ENCODE data around the gene CPB2.

The CPB2 gene

DNA sequence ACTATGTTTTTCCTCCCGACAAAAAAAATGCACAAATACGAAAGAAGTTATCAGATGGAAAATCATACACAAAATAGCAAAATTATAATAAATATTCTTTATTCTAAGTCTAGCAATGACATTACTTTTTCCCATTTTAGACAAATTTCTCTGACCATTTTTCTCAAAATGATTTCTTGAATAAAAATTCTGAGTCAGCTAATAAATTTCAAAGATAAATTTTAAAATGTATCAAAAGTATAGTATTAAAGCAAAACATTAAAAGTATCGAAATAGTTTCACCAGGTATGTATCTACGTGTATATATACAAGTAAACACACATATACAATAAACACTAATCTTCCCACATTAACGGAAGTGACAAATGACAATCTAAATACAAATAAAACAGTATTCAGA, 61.2 kb downstream of the CPB2 start:
- Histone ChIP-seq H3K9me2 (replicated peaks; ENCODE audit: control insufficient read depth, low read length) (no peaks in the 10 kb centered on the region), H3K79me2 (ENCODE audit: control insufficient read depth, low read length) (peaks cover 48% of the 10 kb centered on the region), H3K4me1 (ENCODE audit: control insufficient read depth, low read length) (0 out of 2 replicates have a peak, but pooled peaks cover 6% of the 10 kb centered on the region), H3K27ac (ENCODE audit: low read depth, low read length) (no peak overlapping the region), H3K36me3 (ENCODE audit: control insufficient read depth, low read length) (peaks cover 32% of the 10 kb centered on the region), H3K4me2 (ENCODE audit: low read length) (no peak overlapping the region), H3K4me3 (ENCODE audit: low read length) (no peak overlapping the region), H3K9me3 (ENCODE audit: control insufficient read depth, insufficient read depth, low read length) (no peaks in the 10 kb centered on the region), H3K27me3 (ENCODE audit: control insufficient read depth, low read length) (no peaks in the 10 kb centered on the region), H4K20me1 (ENCODE audit: control insufficient read depth, insufficient read depth, low read depth, low read length) (peaks cover 3% of the 10 kb centered on the region; the same call in 1 of the 2 replicates), H3F3A (ENCODE audit: control insufficient read depth, insufficient read depth) (no peaks in the 10 kb centered on the region)
- TF ChIP-seq, protein P1, sequence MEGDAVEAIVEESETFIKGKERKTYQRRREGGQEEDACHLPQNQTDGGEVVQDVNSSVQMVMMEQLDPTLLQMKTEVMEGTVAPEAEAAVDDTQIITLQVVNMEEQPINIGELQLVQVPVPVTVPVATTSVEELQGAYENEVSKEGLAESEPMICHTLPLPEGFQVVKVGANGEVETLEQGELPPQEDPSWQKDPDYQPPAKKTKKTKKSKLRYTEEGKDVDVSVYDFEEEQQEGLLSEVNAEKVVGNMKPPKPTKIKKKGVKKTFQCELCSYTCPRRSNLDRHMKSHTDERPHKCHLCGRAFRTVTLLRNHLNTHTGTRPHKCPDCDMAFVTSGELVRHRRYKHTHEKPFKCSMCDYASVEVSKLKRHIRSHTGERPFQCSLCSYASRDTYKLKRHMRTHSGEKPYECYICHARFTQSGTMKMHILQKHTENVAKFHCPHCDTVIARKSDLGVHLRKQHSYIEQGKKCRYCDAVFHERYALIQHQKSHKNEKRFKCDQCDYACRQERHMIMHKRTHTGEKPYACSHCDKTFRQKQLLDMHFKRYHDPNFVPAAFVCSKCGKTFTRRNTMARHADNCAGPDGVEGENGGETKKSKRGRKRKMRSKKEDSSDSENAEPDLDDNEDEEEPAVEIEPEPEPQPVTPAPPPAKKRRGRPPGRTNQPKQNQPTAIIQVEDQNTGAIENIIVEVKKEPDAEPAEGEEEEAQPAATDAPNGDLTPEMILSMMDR (IDR thresholded peaks at IDR 0.05; ENCODE audit: low read depth, low read length, poor library complexity, severe bottlenecking) = no peak
- no peak for TF ChIP-seq EZH2phosphoT487 (IDR thresholded peaks at IDR 0.05; ENCODE audit: borderline replicate concordance, low read length)

DNA sequence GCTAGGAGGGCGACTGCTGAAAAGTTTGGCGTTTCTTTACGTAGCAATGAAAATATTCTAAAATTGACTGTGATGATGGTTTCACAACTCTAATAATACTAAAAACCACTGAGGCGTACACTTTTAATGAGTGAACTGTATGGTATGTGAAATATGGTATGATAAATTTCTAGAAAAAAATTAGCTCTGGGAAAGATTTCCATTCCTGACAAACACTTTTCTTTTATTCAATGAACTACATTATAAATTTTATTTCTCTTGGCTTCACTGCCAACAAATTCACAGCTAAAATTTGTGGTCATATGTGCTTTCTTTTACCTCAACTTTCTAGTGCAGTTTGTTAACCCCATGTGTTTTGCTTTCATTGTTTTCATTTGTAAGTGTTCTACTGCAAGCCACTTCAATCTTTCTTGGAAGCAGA, 63.4 kb downstream of the CPB2 start:
- Histone ChIP-seq H3K4me3 (ENCODE audit: low read length) (no peak overlapping the region), H3K27me3 (ENCODE audit: control insufficient read depth, low read length) (no peaks in the 10 kb centered on the region), H3K36me3 (ENCODE audit: control insufficient read depth, low read length) (peaks cover 40% of the 10 kb centered on the region), H3K9me2 (replicated peaks; ENCODE audit: control insufficient read depth, low read length) (no peaks in the 10 kb centered on the region), H3K27ac (ENCODE audit: low read depth, low read length) (no peak overlapping the region), H3K4me2 (ENCODE audit: low read length) (no peak overlapping the region), H3F3A (ENCODE audit: control insufficient read depth, insufficient read depth) (no peaks in the 10 kb centered on the region), H4K20me1 (ENCODE audit: control insufficient read depth, insufficient read depth, low read depth, low read length) (peaks cover 3% of the 10 kb centered on the region; the same call in 1 of the 2 replicates), H3K4me1 (ENCODE audit: control insufficient read depth, low read length) (0 out of 2 replicates have a peak, but pooled peaks cover 6% of the 10 kb centered on the region), H3K9me3 (ENCODE audit: control insufficient read depth, insufficient read depth, low read length) (no peaks in the 10 kb centered on the region), H3K79me2 (ENCODE audit: control insufficient read depth, low read length) (peaks cover 28% of the 10 kb centered on the region)
- no peak for TF ChIP-seq EZH2phosphoT487 (IDR thresholded peaks at IDR 0.05; ENCODE audit: borderline replicate concordance, low read length)
- TF ChIP-seq, protein P1 (IDR thresholded peaks at IDR 0.05; ENCODE audit: low read depth, low read length, poor library complexity, severe bottlenecking) = no peak

DNA sequence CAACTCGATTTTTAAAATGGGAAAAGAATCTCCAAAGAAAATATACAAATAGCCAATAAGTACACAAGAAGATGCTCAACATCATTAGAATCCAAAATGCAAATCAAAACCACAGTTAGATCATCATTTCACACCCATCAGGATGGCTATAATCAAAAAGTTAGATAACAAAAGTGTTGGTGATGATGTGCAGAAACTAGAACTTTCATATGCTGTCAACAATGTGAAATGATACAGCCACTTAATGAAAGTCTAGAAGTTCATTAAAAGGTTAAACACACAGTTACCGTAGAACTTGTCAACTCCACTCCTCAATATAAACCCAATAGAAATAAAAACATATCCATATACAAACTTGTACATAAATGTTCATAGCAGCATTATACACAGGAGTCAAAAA, 64.1 kb downstream of the CPB2 start:
- Histone ChIP-seq H3K9me2 (replicated peaks; ENCODE audit: control insufficient read depth, low read length) (no peaks in the 10 kb centered on the region), H3K4me3 (ENCODE audit: low read length) (no peak overlapping the region), H3F3A (ENCODE audit: control insufficient read depth, insufficient read depth) (no peaks in the 10 kb centered on the region), H3K9me3 (ENCODE audit: control insufficient read depth, insufficient read depth, low read length) (no peaks in the 10 kb centered on the region), H3K27me3 (ENCODE audit: control insufficient read depth, low read length) (no peaks in the 10 kb centered on the region), H3K79me2 (ENCODE audit: control insufficient read depth, low read length) (peaks cover 24% of the 10 kb centered on the region), H3K4me1 (ENCODE audit: control insufficient read depth, low read length) (0 out of 2 replicates have a peak, but pooled peaks cover 6% of the 10 kb centered on the region), H3K4me2 (ENCODE audit: low read length) (no peak overlapping the region), H3K36me3 (ENCODE audit: control insufficient read depth, low read length) (peaks cover 45% of the 10 kb centered on the region), H3K27ac (ENCODE audit: low read depth, low read length) (no peak overlapping the region), H4K20me1 (ENCODE audit: control insufficient read depth, insufficient read depth, low read depth, low read length) (peaks cover 3% of the 10 kb centered on the region; the same call in 1 of the 2 replicates)
- TF ChIP-seq EZH2phosphoT487 (IDR thresholded peaks at IDR 0.05; ENCODE audit: borderline replicate concordance, low read length) = no peak
- TF ChIP-seq, protein P1 (IDR thresholded peaks at IDR 0.05; ENCODE audit: low read depth, low read length, poor library complexity, severe bottlenecking) = no peak

Data from DOHH2 (cell line).